ENCODE data around the gene CCDC170.

- TF ChIP-seq, protein P1, sequence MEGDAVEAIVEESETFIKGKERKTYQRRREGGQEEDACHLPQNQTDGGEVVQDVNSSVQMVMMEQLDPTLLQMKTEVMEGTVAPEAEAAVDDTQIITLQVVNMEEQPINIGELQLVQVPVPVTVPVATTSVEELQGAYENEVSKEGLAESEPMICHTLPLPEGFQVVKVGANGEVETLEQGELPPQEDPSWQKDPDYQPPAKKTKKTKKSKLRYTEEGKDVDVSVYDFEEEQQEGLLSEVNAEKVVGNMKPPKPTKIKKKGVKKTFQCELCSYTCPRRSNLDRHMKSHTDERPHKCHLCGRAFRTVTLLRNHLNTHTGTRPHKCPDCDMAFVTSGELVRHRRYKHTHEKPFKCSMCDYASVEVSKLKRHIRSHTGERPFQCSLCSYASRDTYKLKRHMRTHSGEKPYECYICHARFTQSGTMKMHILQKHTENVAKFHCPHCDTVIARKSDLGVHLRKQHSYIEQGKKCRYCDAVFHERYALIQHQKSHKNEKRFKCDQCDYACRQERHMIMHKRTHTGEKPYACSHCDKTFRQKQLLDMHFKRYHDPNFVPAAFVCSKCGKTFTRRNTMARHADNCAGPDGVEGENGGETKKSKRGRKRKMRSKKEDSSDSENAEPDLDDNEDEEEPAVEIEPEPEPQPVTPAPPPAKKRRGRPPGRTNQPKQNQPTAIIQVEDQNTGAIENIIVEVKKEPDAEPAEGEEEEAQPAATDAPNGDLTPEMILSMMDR (IDR thresholded peaks at IDR 0.05): no peak
- TF ChIP-seq POLR2A (IDR thresholded peaks at IDR 0.05): no peak
Measured at GRCh38 chr6:151661928-151662327, 168.1 kb downstream of the CCDC170 start.
